Measurements from ENCODE around the gene INTS4.
A peak's percentile ranks its signal among the peaks of the same experiment; 100 is the strongest.
"Not testable (repeated sequence)": the region's sequence is repeated elsewhere in the genome, so short reads cannot be mapped to it uniquely, and the experiment has no call there.

Gene INTS4

DNA sequence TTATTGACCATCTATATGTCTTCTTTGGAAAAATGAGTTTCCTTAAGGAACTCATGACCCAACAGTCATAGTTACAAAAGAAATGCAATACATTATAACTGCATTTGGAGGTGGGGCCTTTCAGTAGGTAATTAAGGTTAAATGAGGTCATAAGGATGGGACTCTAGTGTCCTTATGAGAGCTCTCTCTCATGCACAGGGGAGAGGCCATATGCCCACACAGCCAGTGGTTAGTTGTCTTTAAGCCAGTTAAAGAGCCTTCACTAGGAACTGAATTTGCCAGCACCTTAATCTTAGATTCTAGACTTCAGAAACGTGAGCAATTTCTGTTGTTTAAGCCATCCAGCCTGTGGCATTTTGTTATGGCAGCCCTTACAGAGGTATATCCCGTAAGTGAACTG lies 27.3 kb downstream of the INTS4 start:
- no peak overlapping the region for H3K27ac ChIP-seq
- TF ChIP-seq, protein P1, sequence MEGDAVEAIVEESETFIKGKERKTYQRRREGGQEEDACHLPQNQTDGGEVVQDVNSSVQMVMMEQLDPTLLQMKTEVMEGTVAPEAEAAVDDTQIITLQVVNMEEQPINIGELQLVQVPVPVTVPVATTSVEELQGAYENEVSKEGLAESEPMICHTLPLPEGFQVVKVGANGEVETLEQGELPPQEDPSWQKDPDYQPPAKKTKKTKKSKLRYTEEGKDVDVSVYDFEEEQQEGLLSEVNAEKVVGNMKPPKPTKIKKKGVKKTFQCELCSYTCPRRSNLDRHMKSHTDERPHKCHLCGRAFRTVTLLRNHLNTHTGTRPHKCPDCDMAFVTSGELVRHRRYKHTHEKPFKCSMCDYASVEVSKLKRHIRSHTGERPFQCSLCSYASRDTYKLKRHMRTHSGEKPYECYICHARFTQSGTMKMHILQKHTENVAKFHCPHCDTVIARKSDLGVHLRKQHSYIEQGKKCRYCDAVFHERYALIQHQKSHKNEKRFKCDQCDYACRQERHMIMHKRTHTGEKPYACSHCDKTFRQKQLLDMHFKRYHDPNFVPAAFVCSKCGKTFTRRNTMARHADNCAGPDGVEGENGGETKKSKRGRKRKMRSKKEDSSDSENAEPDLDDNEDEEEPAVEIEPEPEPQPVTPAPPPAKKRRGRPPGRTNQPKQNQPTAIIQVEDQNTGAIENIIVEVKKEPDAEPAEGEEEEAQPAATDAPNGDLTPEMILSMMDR (conservative IDR thresholded peaks at IDR 0.05) = no peak
- TF ChIP-seq ZFX (IDR thresholded peaks at IDR 0.05) = no peak

DNA sequence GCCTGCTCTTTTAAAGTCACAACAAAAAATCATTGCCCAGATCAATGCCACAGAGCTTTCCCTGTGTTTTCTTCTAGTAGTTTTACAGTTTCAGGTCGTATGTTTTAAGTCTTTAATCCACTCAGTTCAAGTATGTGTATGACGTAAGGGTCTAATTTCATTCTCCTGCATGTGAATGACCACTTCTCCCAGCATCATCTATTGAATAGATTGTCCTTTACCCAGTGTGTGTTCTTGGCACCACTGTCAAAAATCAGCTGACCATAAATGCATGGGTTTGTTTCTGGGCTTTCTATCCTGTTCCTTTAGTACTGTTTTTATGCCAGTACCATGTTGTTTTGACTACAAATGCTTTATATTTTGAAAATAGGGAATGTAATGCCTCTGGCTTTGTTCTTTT lies 28.1 kb downstream of the INTS4 start:
- no peak for TF ChIP-seq ZFX (IDR thresholded peaks at IDR 0.05)
- no peak overlapping the region for H3K27ac ChIP-seq

DNA sequence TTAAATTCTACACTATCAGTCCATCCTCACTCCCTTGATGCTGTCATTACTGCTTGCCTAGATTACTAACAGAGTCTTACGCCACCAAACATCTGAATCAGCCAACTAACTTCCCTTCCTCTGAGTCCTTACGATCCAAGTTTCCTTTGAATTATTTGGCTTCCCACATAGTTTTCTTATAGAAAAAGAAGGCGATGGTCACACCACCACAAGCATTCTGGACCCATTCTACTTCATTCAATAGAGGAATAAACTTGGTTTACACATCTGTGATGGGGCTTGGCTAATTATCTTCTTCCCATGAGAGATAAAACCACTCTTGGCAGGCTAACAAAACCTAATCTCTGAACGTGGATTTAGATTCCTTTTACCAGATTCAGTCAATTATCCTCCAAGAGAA lies 35.0 kb downstream of the INTS4 start:
- no peak for TF ChIP-seq ZFX (IDR thresholded peaks at IDR 0.05)
- TF ChIP-seq, protein P1 (conservative IDR thresholded peaks at IDR 0.05) = no peak
- H3K27ac ChIP-seq = no peak overlapping the region

DNA sequence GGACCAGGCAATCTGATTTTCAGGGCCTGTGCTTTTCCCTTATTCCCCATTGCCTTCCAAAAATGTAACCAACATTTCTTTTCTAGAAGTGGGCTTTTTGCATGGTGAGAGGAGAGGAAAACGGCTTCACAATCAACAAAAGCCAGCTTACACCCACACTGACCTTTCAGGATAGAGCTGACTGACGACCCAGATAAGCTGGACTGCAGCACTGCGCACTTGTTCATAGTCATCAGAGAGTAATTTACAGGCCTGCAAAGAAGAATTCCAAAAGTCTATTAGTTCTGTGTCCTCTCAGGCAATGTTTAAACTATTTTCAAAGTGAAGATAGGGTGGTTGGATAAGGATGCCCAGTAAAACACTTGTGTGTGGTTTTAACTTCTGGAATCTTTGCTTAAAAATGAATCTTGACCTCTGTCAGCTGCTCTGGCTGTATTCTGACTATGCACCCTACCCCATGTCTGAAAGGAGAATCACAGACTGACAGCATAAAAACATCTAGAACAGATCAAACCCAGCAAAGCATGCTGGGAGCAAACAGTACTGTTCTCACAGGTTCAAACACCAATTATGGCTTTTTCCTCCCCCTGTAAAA lies 35.8 kb downstream of the INTS4 start:
- H3K27ac ChIP-seq = not testable (repeated sequence)

DNA sequence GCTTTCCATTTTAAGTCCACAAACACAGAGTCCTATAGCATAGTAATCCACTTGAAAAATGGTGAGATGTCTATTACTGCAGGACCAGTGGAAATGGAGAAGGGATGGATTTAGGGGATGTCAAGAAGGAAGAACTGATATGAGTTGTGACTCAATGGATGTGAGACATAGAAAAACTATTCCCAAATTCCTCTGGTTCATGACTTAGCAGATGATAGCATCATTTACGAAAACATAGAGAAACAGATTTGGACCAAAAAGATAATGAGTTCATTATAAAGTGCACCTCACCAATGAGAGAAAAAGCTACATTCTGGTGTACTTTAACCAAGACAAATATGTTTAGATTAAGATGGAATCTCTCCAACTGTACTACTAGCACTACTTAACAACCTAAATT lies 51.2 kb downstream of the INTS4 start:
- not testable (repeated sequence) for H3K27ac ChIP-seq

DNA sequence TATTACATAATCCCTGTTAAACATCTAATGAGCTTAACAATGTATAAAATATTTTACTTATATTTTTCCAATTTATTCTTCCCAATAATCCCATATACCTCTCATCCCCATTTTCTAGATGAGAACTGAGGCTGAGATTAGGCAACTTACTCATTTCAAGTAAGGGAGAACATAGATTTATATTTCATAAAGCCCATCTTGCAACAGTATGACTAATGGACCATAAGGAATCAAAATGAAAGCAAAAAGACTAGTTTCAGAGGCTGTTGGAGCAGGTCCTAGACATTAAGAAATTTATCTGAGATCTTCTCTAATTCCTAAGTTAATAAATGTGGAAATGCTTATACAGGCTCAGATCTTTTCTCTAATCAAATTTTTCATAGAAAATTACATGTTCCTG lies 52.0 kb downstream of the INTS4 start:
- H3K27ac ChIP-seq = not testable (repeated sequence)

DNA sequence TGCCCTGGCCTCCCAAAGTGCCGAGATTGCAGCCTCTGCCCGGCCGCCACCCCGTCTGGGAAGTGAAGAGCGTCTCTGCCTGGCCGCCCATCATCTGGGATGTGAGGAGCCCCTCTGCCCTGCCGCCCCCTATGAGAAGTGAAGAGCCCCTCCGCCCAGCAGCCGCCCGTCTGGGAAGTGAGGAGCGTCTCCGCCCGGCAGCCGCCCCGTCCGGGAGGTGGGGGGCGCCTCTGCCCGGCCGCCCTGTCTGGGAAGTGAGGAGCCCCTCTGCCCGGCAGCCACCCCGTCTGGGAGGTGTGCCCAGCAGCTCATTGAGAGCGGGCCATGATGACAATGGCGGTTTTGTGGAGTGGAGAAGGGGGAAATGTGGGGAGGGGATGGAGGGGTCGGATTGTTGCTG lies 60.9 kb downstream of the INTS4 start:
- H3K27ac ChIP-seq = not testable (repeated sequence)

DNA sequence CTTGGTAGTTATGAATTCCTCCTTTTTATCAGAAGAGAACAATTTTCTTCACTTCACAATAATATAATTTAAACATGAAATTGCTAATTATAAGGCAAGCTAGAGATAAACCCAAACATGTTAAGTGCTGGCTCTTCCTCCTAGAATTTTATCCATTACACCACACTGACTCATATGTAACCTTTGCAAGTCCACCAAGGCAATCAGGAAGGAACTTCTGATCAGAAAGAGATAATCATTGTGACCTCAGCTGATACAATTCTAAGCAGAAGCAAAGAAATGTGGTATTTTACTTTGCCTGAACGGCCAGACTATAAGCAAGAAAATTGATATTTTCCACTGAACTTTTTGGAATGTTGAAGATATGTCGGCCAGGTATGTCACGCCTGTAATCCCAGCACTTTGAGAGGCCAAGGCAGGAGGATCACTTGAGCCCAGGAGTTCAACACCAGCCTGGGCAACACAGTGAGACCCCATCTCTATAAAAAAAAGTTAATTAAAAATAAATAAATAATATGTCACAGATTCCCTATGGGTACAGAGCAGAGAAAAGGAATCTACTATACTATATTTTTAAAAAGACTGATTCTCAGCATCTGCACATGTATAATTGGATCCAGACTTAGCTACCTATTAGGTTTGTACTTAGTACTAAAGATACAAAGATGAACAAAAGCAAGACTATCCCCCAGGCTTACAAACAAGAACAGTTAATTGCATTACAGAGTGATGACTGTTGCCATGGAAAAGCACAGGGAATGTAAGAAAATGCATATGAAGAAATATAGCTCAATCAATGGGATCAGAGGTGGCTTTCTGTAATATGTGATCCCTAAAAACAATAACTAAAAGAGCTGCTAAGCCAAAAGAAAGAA lies 63.9 kb downstream of the INTS4 start:
- H3K27ac ChIP-seq = not testable (repeated sequence)

DNA sequence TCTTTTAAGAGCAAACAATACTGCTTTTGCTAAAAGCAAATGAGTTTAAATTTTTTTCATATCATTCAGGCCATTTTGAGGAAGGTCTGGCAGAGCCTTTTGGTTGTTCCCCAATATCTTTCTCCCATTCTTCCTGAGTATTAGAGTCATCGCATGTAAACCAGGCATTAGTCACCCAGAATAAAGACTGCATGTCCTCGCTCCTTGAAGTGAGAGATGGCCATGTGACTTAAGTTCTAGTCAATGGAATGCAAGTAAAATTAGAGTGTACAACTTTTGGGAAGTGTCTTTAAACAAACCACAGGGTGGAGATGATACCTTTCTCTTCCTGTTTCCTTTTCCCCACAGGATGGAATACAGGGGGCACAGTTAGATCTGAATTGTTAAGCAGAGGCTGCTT lies 76.8 kb downstream of the INTS4 start:
- H3K27ac ChIP-seq = not testable (repeated sequence)

DNA sequence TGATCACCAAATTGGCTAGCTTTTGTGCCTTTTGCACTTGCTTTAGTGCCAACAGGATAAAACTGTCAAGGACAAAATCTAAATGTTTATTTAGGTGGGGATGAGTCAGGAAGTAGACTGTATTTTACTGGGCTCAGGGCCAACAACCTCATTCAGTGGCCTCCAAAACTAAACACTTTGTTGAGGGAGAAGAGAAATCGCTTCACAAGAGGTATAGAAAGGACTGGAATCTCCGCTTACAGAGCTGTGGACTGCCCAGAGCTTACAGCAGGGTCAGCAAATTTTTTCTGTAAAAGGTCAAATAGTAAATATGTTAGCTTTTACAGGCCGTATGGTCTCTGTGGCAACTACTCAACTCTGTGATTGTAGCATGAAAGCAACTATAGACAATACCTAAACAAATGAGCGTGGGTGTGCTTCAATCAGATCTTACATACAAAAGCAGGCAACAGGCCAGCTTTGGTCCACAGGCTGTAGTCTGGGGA lies 80.1 kb downstream of the INTS4 start:
- H3K27ac ChIP-seq = peak overlapping the region; percentile 68

DNA sequence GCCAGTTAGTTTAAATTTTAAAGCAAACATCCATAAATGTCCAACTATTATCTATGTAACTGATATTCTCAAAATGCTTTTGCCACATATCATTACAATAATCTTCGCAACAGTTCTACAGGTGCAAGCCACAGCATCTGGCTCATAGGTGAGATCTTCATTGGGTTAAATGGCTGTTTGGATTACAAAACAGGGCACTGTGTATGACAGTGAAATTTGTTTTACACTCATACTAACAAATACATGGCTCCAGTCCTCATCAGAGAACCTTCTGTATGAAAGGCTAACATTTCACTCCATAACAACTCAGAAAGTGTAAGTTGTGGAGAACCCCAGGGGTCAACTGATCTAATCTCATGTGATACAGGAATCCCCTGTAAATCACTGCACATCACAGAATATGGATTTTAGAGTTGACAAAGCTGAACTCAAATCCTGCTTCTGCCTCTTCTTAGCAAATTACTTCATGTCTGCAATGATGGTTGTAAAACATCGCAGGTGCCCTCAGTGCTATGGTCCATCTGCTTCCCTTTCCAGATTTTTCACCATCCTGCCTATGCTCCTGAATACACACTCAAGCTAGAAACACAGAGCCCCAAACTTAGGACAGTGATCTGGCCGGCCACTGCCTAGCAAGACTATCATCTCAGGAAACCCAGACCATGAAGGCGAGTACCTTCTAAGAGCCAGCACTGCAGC lies 80.7 kb downstream of the INTS4 start:
- H3K27ac ChIP-seq = peak overlapping the region; percentile 68

DNA sequence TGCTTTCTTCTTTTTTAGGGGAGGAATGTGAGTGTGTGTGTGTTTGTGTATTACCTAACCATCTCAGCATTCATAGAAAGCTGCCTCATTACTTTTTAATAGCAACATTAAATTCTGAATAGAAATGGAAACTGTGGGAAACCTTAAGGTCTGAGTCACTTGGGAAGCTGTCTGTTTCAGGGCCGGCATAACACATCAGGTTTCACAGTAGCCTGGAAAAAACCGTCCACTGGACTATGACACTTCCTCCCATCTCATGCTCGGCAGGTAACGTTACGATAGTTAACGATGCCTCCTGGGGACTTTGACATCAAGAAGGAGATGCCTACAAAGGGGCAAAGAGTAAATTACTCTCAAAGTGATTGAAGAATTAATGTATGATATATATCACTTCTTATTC lies 83.6 kb downstream of the INTS4 start:
- H3K27ac ChIP-seq = not testable (repeated sequence)

DNA sequence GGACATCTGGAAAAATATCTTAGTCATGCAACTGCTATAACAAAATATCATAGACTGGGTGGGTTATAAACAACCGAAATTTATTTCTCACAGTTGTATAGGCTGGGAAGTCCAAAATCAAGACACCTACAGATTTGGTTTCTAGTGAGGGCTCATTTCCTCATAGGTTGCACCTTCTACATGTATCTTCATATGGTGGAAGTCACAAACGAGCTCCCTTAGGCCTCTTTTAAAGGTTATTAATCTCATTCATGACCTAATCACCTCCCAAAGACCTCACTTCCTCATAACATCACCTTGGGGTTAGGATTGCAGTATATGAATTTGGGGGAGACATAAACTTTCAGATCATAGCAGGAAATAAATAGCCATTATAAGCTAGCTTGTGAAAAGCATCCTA lies 85.2 kb downstream of the INTS4 start:
- H3K27ac ChIP-seq = no peak overlapping the region
- no peak for TF ChIP-seq ZFX (IDR thresholded peaks at IDR 0.05)
- TF ChIP-seq, protein P1 (conservative IDR thresholded peaks at IDR 0.05) = no peak

Measured in C4-2B (cell line).